ENCODE results near the gene BLOC1S4.

Gene BLOC1S4

DNA sequence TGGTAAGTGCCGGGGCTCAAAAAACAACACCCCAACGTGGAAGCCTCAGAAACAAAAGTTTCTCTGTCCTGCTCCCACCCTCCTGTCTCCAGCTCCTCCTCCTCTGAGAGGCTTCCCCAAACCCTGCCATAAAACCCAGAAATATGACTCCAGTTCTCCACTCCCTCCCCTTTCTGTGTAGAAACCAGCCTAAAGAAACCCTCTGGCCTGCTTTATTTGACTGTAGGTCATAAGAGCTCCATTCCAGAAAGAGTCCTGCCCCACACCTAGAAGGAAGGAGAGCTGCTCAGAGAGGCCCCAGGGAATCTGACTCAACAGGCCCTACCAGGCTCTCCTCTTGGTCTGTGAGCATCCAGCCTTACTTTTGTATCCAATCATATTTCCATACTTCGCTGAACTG, 23.2 kb upstream of the BLOC1S4 start:
- peak; percentile 56 for DNase-seq

- peak; percentile 16 for DNase-seq
Measured at GRCh38 chr4:6693231-6694176, 22.5 kb upstream of the BLOC1S4 start, which contains the start of gene S100P. Gene S100P, plus strand, starts transcription at chr4:6693878. Its CDS starts 55 bp downstream, at chr4:6693933.

GRCh38 chr4:6694177-6694901, 21.6 kb upstream of the BLOC1S4 start:
- DNase-seq, result no peak

DNA sequence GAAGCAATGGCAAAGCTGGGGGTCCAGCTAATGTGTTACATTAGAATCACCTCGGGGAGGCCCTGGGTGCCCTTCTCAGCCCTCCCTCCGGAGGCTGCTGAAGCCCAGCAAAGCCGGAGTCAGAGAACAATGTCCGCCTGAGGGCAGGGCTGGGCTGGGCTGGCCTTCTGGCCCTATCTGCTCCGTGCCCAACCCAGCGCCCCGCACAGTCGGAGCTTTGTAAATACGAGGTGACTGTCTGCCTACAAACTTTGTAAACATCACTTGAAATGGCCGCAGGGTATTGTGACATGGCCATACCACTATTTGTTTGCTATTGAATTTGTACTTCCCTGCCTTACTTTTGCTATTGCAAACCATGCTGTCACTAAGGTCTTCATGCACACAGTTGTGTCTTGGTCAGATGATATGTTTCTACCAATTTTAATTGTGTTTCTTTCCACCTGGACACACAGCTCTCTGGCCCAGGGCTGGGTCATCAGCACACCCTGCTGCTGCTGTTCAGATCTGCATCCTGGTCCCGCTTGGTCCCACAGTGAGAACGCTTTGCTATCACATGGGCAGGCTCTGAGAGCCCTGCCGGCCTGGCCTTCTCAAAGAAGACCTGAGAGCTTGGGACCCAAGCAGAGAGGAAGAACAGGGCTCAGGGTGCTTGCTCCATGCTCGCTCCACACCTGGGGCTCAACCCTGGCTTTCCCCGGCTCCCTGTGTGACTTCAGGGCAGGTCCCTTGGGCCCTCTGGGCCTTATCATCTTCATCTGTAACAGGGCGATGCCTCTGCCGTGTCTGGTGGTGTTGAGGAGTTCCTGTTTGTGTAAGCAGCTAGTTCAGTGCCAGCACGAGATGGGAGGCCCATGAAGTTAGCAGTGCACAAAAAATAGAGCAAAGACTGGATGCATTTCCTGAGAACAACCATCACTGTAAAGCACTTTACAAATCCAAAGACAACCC, 20.0 kb upstream of the BLOC1S4 start:
- DNase-seq, result no peak

GRCh38 chr4:6696611-6697010, 19.4 kb upstream of the BLOC1S4 start:
- DNase-seq, result no peak

DNA sequence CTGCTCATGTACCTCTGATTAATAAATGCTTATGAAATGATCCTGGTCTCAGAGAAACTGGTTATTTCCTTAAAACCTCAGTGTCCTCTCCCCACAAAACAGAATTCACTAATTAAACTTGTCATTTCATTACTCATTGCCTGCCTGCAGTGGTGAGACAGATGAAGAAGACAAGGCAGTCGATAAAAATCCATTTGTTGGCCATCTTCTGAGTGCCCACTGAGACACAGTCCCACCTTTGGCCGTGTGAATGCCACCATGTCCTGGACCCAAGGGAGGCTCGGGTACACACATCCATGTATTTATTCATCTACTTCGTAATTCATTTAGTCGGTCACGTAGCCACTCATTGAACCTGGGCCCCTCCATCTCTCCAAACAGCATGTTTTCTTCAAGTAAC, 18.8 kb upstream of the BLOC1S4 start:
- DNase-seq, result no peak

DNA sequence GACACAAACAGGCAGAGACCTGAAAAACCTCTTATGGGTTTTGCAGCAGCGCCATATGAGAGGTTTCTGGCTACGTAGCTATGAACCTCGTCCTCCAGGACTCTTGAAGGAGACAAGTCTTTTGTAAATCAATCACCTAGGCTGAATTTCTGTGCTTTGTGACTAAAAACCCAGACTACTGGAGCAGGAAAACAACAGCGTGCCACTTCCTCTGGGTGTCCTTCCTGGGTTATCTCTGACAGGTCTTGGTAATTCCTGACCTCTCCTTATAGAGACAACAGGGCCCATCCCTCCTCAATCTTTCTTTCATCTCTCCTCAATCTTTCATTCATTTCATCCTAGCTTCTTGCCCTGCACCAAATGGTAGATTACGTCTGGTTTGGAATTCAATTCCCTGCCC, 16.6 kb upstream of the BLOC1S4 start:
- no peak for DNase-seq

DNA sequence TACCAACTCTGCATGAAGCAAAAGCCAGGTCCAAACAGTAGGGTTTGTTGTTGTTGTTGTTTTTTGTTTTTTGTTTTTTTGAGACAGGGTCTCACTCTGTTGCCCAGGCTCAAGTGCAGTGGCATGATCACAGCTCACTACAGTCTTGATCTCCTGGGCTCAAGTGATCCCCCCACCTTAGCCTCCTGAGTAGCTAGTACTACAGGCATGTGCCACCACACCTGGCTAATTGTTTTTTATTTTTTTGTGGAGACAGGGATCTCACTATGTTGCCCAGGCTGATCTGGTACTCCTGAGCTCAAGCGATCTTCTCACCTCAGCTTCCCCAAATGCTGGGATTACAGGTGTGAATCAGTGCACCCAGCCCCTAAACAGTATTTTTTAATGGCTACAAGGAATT, 16.1 kb upstream of the BLOC1S4 start:
- DNase-seq, result no peak

DNA sequence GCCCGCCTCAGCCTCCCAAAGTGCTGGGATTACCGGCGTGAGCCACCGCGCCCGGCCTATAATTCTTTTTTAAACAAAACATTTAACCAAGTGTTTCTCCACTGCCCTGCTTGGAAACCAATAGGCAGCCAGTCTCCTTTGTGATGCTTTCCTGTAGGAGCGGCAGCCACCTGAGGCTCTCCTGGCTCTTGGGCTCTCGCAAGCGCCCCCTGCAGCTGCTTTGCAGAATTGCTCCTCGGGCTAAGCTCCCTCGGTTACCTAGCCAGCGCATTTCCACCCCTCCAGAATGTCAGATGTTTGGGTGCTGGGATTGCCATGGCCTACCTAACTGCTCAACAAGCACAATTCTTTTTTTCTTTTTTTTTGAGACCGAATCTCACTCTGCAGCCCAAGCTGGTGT, 14.6 kb upstream of the BLOC1S4 start:
- no peak for DNase-seq

GRCh38 chr4:6702761-6703160, 13.2 kb upstream of the BLOC1S4 start:
- DNase-seq, result no peak

GRCh38 chr4:6703786-6704185, 12.2 kb upstream of the BLOC1S4 start:
- no peak for DNase-seq

DNA sequence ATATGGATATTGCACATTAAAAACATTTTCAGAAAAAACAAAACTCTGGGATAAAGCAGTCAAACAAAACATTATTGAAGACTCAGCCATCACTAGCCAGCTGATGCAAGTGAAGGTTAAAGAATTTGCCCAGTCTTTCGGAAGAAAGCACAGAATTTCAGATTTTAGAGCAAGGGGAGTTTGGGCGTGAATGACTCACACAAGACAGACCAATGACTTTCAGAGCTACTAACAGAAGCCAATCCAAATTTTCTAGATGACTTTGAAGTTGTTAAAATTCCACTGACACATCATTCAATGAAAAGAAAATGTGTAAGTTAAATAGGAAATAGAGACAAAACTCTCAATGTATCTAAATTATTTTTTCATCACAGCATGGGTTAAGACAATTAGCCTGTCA, 10.3 kb upstream of the BLOC1S4 start:
- no peak for DNase-seq

GRCh38 chr4:6706173-6706572, 9.8 kb upstream of the BLOC1S4 start:
- no peak for DNase-seq

- peak; percentile 96 for DNase-seq
Measured at GRCh38 chr4:6709230-6710114, 6.5 kb upstream of the BLOC1S4 start, which contains the start of gene MRFAP1L1. Gene MRFAP1L1, minus strand, starts transcription at chr4:6709865. Its CDS starts 236 bp downstream, at chr4:6709629.

- DNase-seq, result no peak
Measured at GRCh38 chr4:6710282-6710681, 5.7 kb upstream of the BLOC1S4 start.

GRCh38 chr4:6710996-6711395, 5.0 kb upstream of the BLOC1S4 start:
- DNase-seq, result no peak

GRCh38 chr4:6714954-6715353, 1.0 kb upstream of the BLOC1S4 start:
- no peak for DNase-seq

DNA sequence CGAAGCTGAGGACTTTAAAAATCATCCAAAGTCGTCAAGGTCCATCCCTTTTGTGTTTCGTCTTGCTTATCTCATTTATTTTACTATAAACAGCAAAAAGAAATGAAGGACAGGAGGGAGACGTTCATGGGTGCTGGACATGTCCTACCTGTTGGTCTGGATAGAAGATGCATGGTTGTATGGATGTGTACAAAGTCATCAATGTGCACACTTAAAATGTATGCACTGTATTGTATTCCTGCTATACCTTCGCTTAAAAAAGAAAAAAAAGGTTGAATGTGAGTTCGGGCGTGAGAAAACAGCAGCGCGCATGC, 313 bp upstream of the BLOC1S4 start:
- no peak for DNase-seq

DNA sequence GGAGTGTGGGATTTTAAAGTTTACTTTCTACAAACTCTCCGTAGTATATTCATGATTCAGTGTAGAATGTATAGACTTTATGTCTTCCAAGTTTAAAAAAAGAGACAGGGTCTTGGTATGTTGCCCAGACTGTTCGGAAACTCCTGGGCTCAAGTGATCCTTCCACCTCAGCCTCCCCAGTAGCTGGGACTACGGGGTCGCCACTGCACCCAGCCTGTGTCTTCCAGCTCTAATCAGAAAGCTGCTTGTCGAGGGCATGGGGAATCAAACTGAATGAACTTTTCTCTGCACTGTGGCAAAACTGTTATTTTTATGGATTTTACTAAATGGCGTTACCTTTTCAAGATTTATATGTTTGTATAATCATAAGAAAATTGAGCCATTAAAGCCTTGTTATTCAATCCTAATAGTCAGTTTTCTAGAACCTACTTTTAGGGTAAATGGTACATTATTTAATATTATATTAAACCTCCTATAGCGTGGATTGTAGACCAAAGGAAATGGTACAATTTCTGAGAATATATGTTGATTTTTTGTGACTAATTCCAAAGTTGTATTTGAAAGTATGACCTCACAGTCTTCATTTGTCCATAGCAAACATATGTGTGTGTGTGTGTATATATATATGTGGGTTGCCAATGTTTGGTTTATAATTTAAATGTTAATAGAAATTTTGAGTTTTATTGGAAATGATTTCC, 1.1 kb downstream of the BLOC1S4 start:
- DNase-seq, result no peak

GRCh38 chr4:6718932-6719610, 3.1 kb downstream of the BLOC1S4 start:
- no peak for DNase-seq

Data from fibroblast of upper back skin (primary cell).